ENCODE data around the gene LRRIQ4. TPM values are rescaled to one million over a fixed set of nuclear protein-coding genes. Genes with fewer than 3 reads are reported as not detected.

Gene LRRIQ4
- total RNA-seq, 4 donors from 2014 or later: not detected

DNA sequence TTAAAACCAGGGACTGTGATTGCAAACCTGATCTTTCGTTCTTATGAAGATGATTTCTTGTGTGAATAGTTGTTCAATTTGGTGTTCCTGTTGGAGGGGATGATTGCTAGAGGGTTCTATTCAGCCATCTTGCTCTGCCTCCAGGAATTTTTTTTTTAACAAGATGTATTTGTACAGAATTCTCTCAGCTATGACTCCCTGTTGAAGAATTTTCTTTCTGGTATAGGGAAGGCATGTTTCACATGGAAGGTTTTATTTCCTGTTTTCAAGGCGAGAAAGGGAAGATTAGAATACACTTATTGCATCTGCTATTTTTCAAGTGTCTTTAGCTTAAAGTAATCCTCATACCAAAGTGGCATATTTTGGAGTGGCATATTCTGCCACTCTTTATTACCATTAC is 5.6 kb downstream of the LRRIQ4 start:
- H3K36me3 ChIP-seq: no peaks in the 10 kb centered on the region
- TF ChIP-seq POLR2A (IDR thresholded peaks at IDR 0.05): no peak
- TF ChIP-seq EP300 (IDR thresholded peaks at IDR 0.05): no peak
- TF ChIP-seq, protein P1, sequence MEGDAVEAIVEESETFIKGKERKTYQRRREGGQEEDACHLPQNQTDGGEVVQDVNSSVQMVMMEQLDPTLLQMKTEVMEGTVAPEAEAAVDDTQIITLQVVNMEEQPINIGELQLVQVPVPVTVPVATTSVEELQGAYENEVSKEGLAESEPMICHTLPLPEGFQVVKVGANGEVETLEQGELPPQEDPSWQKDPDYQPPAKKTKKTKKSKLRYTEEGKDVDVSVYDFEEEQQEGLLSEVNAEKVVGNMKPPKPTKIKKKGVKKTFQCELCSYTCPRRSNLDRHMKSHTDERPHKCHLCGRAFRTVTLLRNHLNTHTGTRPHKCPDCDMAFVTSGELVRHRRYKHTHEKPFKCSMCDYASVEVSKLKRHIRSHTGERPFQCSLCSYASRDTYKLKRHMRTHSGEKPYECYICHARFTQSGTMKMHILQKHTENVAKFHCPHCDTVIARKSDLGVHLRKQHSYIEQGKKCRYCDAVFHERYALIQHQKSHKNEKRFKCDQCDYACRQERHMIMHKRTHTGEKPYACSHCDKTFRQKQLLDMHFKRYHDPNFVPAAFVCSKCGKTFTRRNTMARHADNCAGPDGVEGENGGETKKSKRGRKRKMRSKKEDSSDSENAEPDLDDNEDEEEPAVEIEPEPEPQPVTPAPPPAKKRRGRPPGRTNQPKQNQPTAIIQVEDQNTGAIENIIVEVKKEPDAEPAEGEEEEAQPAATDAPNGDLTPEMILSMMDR (IDR thresholded peaks at IDR 0.05): no peak
- WGBS, 2 donors: 76 to 77% methylated on average over 2 of the region's 2 CpGs
- H3K9me3 ChIP-seq: peaks cover 0 to 11% (median 3%) of the 10 kb centered on the region in 4 donors
- no peak overlapping the region for H3K4me3 ChIP-seq
- no peaks in the 10 kb centered on the region for H3K27me3 ChIP-seq
- H3K27ac ChIP-seq: no peak overlapping the region
- DNase-seq (ENCODE audit: low spot score in 2 of 2): no peak
- peaks cover 0 to 7% (median 0%) of the 10 kb centered on the region in 4 donors for H3K4me1 ChIP-seq

DNA sequence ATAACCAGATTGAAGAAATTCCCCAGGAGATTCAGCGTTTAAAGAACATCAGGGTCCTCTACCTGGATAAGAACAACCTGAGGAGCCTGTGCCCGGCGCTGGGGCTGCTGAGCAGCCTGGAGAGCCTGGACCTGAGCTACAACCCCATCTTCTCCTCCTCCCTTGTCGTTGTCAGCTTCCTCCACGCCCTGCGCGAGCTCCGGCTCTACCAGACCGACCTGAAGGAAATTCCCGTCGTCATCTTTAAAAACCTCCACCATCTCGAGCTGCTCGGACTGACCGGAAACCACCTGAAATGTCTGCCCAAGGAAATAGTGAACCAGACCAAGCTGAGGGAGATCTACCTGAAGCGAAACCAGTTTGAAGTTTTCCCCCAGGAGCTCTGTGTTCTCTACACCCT is 9.4 kb downstream of the LRRIQ4 start:
- Histone ChIP-seq H3K4me3 (no peak overlapping the region), H3K9me3 (no peaks in the 10 kb centered on the region), H3K4me1 (no peaks in the 10 kb centered on the region), H3K27ac (no peak overlapping the region), H3K36me3 (no peaks in the 10 kb centered on the region), H3K27me3 (no peaks in the 10 kb centered on the region)
- WGBS, 2 donors: 95% methylated on average over 15 of the region's 15 CpGs
- DNase-seq (ENCODE audit: low spot score in 2 of 2): no peak
- TF ChIP-seq EP300 (IDR thresholded peaks at IDR 0.05) (no peak), POLR2A (IDR thresholded peaks at IDR 0.05) (no peak)
- TF ChIP-seq, protein P1 (IDR thresholded peaks at IDR 0.05): no peak

DNA sequence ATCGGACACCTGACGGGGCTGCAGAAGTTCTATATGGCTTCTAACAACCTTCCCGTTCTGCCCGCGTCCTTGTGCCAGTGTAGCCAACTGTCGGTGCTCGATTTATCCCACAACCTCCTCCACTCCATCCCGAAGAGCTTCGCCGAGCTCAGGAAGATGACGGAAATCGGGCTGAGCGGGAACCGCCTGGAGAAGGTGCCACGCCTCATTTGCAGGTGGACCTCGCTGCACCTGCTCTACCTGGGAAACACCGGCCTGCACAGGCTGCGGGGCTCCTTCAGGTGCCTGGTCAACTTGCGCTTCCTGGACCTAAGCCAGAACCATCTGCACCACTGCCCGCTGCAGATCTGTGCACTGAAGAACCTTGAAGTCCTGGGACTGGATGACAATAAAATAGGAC is 9.9 kb downstream of the LRRIQ4 start:
- 93 to 97% methylated on average over 20 of the region's 20 CpGs for WGBS, 2 donors
- no peak overlapping the region for H3K4me3 ChIP-seq
- no peak for DNase-seq (ENCODE audit: low spot score in 2 of 2)
- H3K4me1 ChIP-seq: no peaks in the 10 kb centered on the region
- no peak overlapping the region for H3K27ac ChIP-seq
- H3K27me3 ChIP-seq: no peaks in the 10 kb centered on the region
- H3K9me3 ChIP-seq: no peaks in the 10 kb centered on the region
- TF ChIP-seq EP300 (IDR thresholded peaks at IDR 0.05): no peak
- TF ChIP-seq, protein P1 (IDR thresholded peaks at IDR 0.05): no peak
- TF ChIP-seq POLR2A (IDR thresholded peaks at IDR 0.05): no peak
- H3K36me3 ChIP-seq: no peaks in the 10 kb centered on the region

DNA sequence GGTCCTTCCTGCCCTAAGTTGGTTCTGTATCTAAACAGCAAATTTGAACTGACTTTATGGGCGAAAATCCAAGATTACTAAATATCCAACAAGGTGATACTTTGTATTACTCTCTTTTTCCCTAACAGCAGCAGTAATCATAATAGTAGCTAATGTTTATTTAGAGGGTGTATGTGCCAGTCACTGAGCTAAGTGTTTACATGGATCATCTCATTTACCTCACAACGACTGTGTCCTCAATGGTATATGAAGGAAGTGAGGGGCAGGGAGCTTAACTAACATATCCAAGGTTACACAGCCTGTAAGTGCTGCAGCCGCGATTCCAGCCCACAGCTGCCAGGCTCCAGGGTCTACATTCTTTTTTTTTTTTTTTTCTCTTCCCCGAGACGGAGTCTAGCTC is 10.3 kb downstream of the LRRIQ4 start:
- WGBS, 2 donors: 81 to 86% methylated on average over 6 of the region's 6 CpGs

DNA sequence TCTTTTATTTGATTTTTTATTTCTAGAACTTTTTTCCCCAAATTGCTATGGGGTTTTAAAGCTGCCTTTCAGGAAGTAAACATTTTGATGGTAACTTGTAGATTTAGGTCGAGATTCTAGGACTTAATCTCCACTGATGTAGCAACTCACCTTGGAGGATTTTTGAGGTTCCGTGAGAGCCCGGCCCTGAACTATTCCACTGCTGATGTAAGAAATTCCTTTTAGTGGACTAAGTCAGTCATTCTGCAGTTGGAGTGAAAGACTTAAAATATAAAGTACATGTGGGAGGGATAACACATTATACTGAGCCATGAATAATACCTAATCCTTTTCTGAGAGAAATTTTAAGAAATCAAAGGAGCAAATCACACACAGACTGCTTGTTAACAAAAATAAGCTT is 12.6 kb downstream of the LRRIQ4 start:
- TF ChIP-seq, protein P1 (IDR thresholded peaks at IDR 0.05): no peak
- TF ChIP-seq EP300 (IDR thresholded peaks at IDR 0.05) (no peak), POLR2A (IDR thresholded peaks at IDR 0.05) (no peak)
- Histone ChIP-seq H3K27ac (no peak overlapping the region), H3K4me1 (no peaks in the 10 kb centered on the region), H3K9me3 (no peaks in the 10 kb centered on the region), H3K4me3 (no peak overlapping the region), H3K27me3 (no peaks in the 10 kb centered on the region), H3K36me3 (no peaks in the 10 kb centered on the region)
- DNase-seq (ENCODE audit: low spot score in 2 of 2): no peak
- WGBS, 2 donors: 78 to 87% methylated on average over 3 of the region's 3 CpGs

More for the DNA sequence above, 10.3 kb downstream of the LRRIQ4 start:
- no peaks in the 10 kb centered on the region for H3K36me3 ChIP-seq
- TF ChIP-seq, protein P1 (IDR thresholded peaks at IDR 0.05): no peak
- no peak for TF ChIP-seq EP300 (IDR thresholded peaks at IDR 0.05)
- TF ChIP-seq POLR2A (IDR thresholded peaks at IDR 0.05): no peak
- DNase-seq (ENCODE audit: low spot score in 2 of 2): no peak
- H3K4me1 ChIP-seq: no peaks in the 10 kb centered on the region
- no peak overlapping the region for H3K4me3 ChIP-seq
- H3K27me3 ChIP-seq: no peaks in the 10 kb centered on the region
- H3K27ac ChIP-seq: no peak overlapping the region
- no peaks in the 10 kb centered on the region for H3K9me3 ChIP-seq

Data from tibial nerve (tissue), 4 donors.